ENCODE data around the gene WDTC1. TPM values are rescaled to one million over a fixed set of nuclear protein-coding genes. Genes with fewer than 3 reads are reported as not detected.

The WDTC1 gene
- total and polyA plus RNA-seq, 10 donors: 7.7 to 56.5 (median 44.1) TPM

- Histone ChIP-seq H3K36me3 (no peaks in the 10 kb centered on the region), H3K9me3 (no peaks in the 10 kb centered on the region), H3K4me1 (no peaks in the 10 kb centered on the region), H3K27ac (no peak overlapping the region), H3K4me3 (no peak overlapping the region), H3K27me3 (replicated peaks in 1 of 7) (no peaks in the 10 kb centered on the region)
- DNase-seq: no peak
- intact Hi-C loops (cut with DNase I; ENCODE audit: low total_unique reads): no loop called here
- TF ChIP-seq POLR2A (IDR thresholded peaks at IDR 0.05): no peak
- TF ChIP-seq POLR2AphosphoS5 (IDR thresholded peaks at IDR 0.05): no peak
- TF ChIP-seq CTCF (IDR thresholded peaks at IDR 0.05 in 8 of 11, conservative IDR thresholded peaks at IDR 0.05 in 3 of 11): no peak
- 74 to 83% (median 78%) methylated on average over 3 of the region's 3 CpGs for WGBS, 5 donors
Observed at GRCh38 chr1:27225621-27226020, 8.8 kb upstream of the WDTC1 start.

GRCh38 chr1:27227765-27228164 lies 6.7 kb upstream of the WDTC1 start:
- DNase-seq: no peak
- 89 to 96% (median 91%) methylated on average over 3 of the region's 3 CpGs for WGBS, 5 donors
- Histone ChIP-seq H3K4me3 (no peak overlapping the region), H3K27me3 (replicated peaks in 1 of 7) (no peaks in the 10 kb centered on the region), H3K36me3 (no peaks in the 10 kb centered on the region), H3K27ac (no peak overlapping the region), H3K4me1 (no peaks in the 10 kb centered on the region), H3K9me3 (no peaks in the 10 kb centered on the region)
- intact Hi-C loops (cut with DNase I; ENCODE audit: low total_unique reads): no loop called here
- no peak for TF ChIP-seq CTCF (IDR thresholded peaks at IDR 0.05 in 8 of 11, conservative IDR thresholded peaks at IDR 0.05 in 3 of 11)
- TF ChIP-seq POLR2A (IDR thresholded peaks at IDR 0.05): no peak
- no peak for TF ChIP-seq POLR2AphosphoS5 (IDR thresholded peaks at IDR 0.05)

- H3K36me3 ChIP-seq: no peaks in the 10 kb centered on the region
- no peak for DNase-seq
- no peaks in the 10 kb centered on the region for H3K27me3 ChIP-seq (replicated peaks in 1 of 7)
- H3K27ac ChIP-seq: peak overlapping the region; percentile 35 to 96 (median 93)
- intact Hi-C loops (cut with DNase I; ENCODE audit: low total_unique reads): no loop called here
- H3K9me3 ChIP-seq: no peaks in the 10 kb centered on the region
- peaks cover 17 to 43% (median 36%) of the 10 kb centered on the region in 6 donors for H3K4me1 ChIP-seq
- TF ChIP-seq CTCF (IDR thresholded peaks at IDR 0.05 in 8 of 11, conservative IDR thresholded peaks at IDR 0.05 in 3 of 11) (no peak), POLR2AphosphoS5 (IDR thresholded peaks at IDR 0.05) (no peak), POLR2A (IDR thresholded peaks at IDR 0.05) (no peak)
- H3K4me3 ChIP-seq: peak overlapping the region; percentile 20 to 97 (median 69)
- 54 to 67% (median 58%) methylated on average over 9 of the region's 9 CpGs for WGBS, 5 donors
Observed at GRCh38 chr1:27233667-27234048, 774 bp upstream of the WDTC1 start.

- Histone ChIP-seq H3K36me3 (no peaks in the 10 kb centered on the region), H3K27ac (peak overlapping the region in 7 of 8 donors; percentile 86 to 96 (median 93)), H3K4me3 (peak overlapping the region; percentile 74 to 97 (median 92)), H3K27me3 (replicated peaks in 1 of 7) (no peaks in the 10 kb centered on the region), H3K4me1 (peaks cover 17 to 51% (median 39%) of the 10 kb centered on the region in 6 donors), H3K9me3 (no peaks in the 10 kb centered on the region)
- WGBS, 5 donors: 31 to 40% (median 35%) methylated on average over 7 of the region's 7 CpGs
- intact Hi-C loops (cut with DNase I; ENCODE audit: low total_unique reads): no loop called here
- TF ChIP-seq POLR2AphosphoS5 (IDR thresholded peaks at IDR 0.05) (no peak), CTCF (IDR thresholded peaks at IDR 0.05 in 8 of 11, conservative IDR thresholded peaks at IDR 0.05 in 3 of 11) (no peak), POLR2A (IDR thresholded peaks at IDR 0.05) (no peak)
- no peak for DNase-seq
Observed at GRCh38 chr1:27235827-27236226, 1.4 kb downstream of the WDTC1 start.

Data from spleen (tissue), 11 donors.